GM12878 (cell line): ENCODE measurements around the gene MYOM1. TPM values are rescaled to one million over a fixed set of nuclear protein-coding genes. Genes with fewer than 3 reads are reported as not detected.

Source experiments
- ATAC-seq: fragments of 200-7000 bp; cut with Tn5 transposase; 3 replicates; pipeline ENCODE4 v1.9.1; 2020; ENCODE audit warnings: mild to moderate bottlenecking, moderate library complexity
- BruUV-seq: library from RNA; stranded (reverse); fragments of 400-500 nt; replicated peaks from 2 replicates; lab custom pipeline; 2021; lab: Mats Ljungman, UMichigan
- CTCF ChIA-PET: fragments of 300-600 bp; sonication (Branson Sonifier 250); formaldehyde crosslinking; extraction: SDS; loops from one replicate; lab custom pipeline; 2021; ENCODE audit warnings: inconsistent platforms; lab: Yijun Ruan, JAX
- POLR2A ChIA-PET: fragments of 350-600 bp; formaldehyde crosslinking; extraction: SDS; loops from one replicate; lab custom pipeline; 2021; ENCODE audit warnings: inconsistent platforms; lab: Charles Lee
- RAD21 ChIA-PET: fragments of 300-600 bp; sonication (Branson Sonifier 250); formaldehyde crosslinking; loops from one replicate; lab custom pipeline; 2023; ENCODE audit warnings: antibody characterized with exemption; ENCODE audit not compliant: unreplicated experiment; lab: Charles Lee
- SMC1A ChIA-PET: fragments of 300-600 bp; sonication (Branson Sonifier 250); formaldehyde crosslinking; loops from one replicate; lab custom pipeline; 2023; ENCODE audit not compliant: unreplicated experiment, uncharacterized antibody; lab: Charles Lee
- DNase-seq: peaks from one replicate; pipeline ENCODE4 v3.0.0-alpha.2; 2011; ENCODE audit warnings: low read depth, low spot score
- FAIRE-seq: peaks from 3 replicates; lab custom pipeline; 2011; peaks lifted over from hg19 to GRCh38; lab: Jason Lieb, UNC
- H2AFZ ChIP-seq: 2 replicates; pipeline ENCODE4 v1.6.0; 2011; ENCODE audit warnings: low read depth, low read length, control low read depth; ENCODE audit not compliant: control insufficient read depth
- H3K27ac ChIP-seq: 2 replicates; pipeline ENCODE4 v1.5.1; 2011; ENCODE audit warnings: control low read depth; ENCODE audit not compliant: control insufficient read depth, insufficient read depth
- H3K27me3 ChIP-seq, 2 experiments: replicated peaks in 1 of 2; 2 replicates each; pipeline versions ENCODE4 v1.6.0 to v1.6.1; 2011; ENCODE audit warnings: low read length in 1 of 2; ENCODE audit not compliant: control insufficient read depth in 2 of 2, insufficient read depth in 2 of 2
- H3K36me3 ChIP-seq, 2 experiments: 2 replicates each; pipeline ENCODE4 v1.5.1; 2011; ENCODE audit warnings: low read length in 1 of 2; ENCODE audit not compliant: control insufficient read depth in 2 of 2, insufficient read depth in 2 of 2
- H3K4me1 ChIP-seq: 2 replicates; pipeline ENCODE4 v1.6.1; 2011; ENCODE audit warnings: mild to moderate bottlenecking, low read length, moderate library complexity, mixed read lengths; ENCODE audit not compliant: control insufficient read depth, insufficient read depth
- H3K4me2 ChIP-seq: 2 replicates; pipeline ENCODE4 v1.6.0; 2011; ENCODE audit warnings: control low read depth; ENCODE audit not compliant: control insufficient read depth, insufficient read depth
- H3K4me3 ChIP-seq: fragments of 200-600 bp; sonication (generic); 2 replicates; pipeline ENCODE4 v1.5.1; 2016
- H3K79me2 ChIP-seq: 2 replicates; pipeline ENCODE4 v1.6.0; 2011; ENCODE audit warnings: low read length; ENCODE audit not compliant: control insufficient read depth, insufficient read depth
- H3K9ac ChIP-seq: 2 replicates; pipeline ENCODE4 v1.8.0; 2011; ENCODE audit warnings: low read length, control low read depth, mixed read lengths; ENCODE audit not compliant: control insufficient read depth, insufficient read depth
- H3K9me3 ChIP-seq: replicated peaks from 3 replicates; pipeline ENCODE4 v1.5.1; 2011; ENCODE audit warnings: mild to moderate bottlenecking, low read length; ENCODE audit not compliant: control insufficient read depth, insufficient read depth
- H4K20me1 ChIP-seq: 2 replicates; pipeline ENCODE4 v1.6.0; 2011; ENCODE audit not compliant: control insufficient read depth, insufficient read depth
- ASH2L ChIP-seq: fragments of 300-600, 200-600 bp; sonication (generic); IDR thresholded peaks from 2 replicates; pipeline ENCODE4 v1.6.1; 2017; ENCODE audit warnings: low read depth, mild to moderate bottlenecking, borderline replicate concordance
- CBX3 ChIP-seq: fragments of 200-600 bp; sonication (generic); IDR thresholded peaks from 2 replicates; pipeline ENCODE4 v1.6.1; 2016; ENCODE audit warnings: low read depth, borderline replicate concordance
- HSF1 ChIP-seq: fragments of 150-350 bp; IDR thresholded peaks from 2 replicates; pipeline ENCODE4 v1.6.1; 2014; ENCODE audit warnings: mild to moderate bottlenecking, low read depth, low read length
- IRF5 ChIP-seq: fragments of 450-650 bp; IDR thresholded peaks from 2 replicates; pipeline ENCODE4 v1.6.1; 2017; ENCODE audit warnings: borderline replicate concordance
- PKNOX1 ChIP-seq: fragments of 450-650 bp; IDR thresholded peaks from 2 replicates; pipeline ENCODE4 v1.6.1; 2016; ENCODE audit warnings: mild to moderate bottlenecking
- ZBTB4 ChIP-seq: fragments of 450-650 bp; formaldehyde crosslinking; IDR thresholded peaks from 2 replicates; pipeline ENCODE4 v1.4.0; 2022; ENCODE audit warnings: mild to moderate bottlenecking, moderate library complexity
- WGBS: methylation state at CpG from one replicate; pipeline ENCODE4 v1.1.6; 2016; ENCODE audit warnings: low lambda C conversion rate; ENCODE audit not compliant: insufficient replicate concordance, insufficient coverage; ENCODE audit errors: missing lambda C conversion rate; 5-methylcytosine and 5-hydroxymethylcytosine counted together
- in situ Hi-C: fragments of 300-500 bp; cut with MboI; formaldehyde crosslinking; loops from 9 replicates; pipeline ENCODE4 v1.14.3; 2018; ENCODE audit warnings: mixed read lengths
- intact Hi-C: fragments of 100-400 bp; cut with micrococcal nuclease; formaldehyde crosslinking; loops from one replicate; pipeline ENCODE4 v1.14.2; 2022; ENCODE audit not compliant: unreplicated experiment
- polyA plus RNA-seq, 11 experiments: library from polyadenylated mRNA; depleted of rRNA in 4 of 11; unstranded in 6 of 11; stranded (reverse) in 5 of 11; fragments of >200 nt; fragmentation: Nextera tagmentation in 4 of 11; fragmentation: Illumina TruSeq in 1 of 11; extraction: Ambion mirVana in 4 of 11; extraction: Trizol in 1 of 11; gene quantifications; 1 replicate in 1 of 11; 2 replicates in 10 of 11; pipeline versions ENCODE4 v1.2.1 to v1.2.3, GENCODE V29; 2011 to 2016; ENCODE audit warnings: inconsistent platforms in 2 of 11, missing spikeins in 2 of 11, low read depth in 1 of 11
- total RNA-seq, 4 experiments: library from RNA; depleted of rRNA in 3 of 4; stranded (reverse); fragments of >200 nt in 3 of 4; fragmentation: Illumina TruSeq in 1 of 4; extraction: Trizol in 1 of 4; gene quantifications; 2 replicates each; pipeline versions ENCODE4 v1.2.1 to v1.2.3, GENCODE V29; 2013 to 2021

Gene MYOM1
- total and polyA plus RNA-seq, 10 of the 15 experiments (the other 5 are each of a cell fraction or from before 2014, with no cell fraction given): 0.06 to 1.0 (median 0.57) TPM

GRCh38 chr18:3040881-3041280 is 178.9 kb downstream of the MYOM1 start (continued):
- TF ChIP-seq IRF5: no peak
- TF ChIP-seq, all 136 proteins: peak for 0

GRCh38 chr18:3040173-3040572 is 179.6 kb downstream of the MYOM1 start:
- in situ Hi-C loops: no loop called here
- H3K9ac ChIP-seq: no peak overlapping the region
- H4K20me1 ChIP-seq: no peaks in the 10 kb centered on the region
- no peaks in the 10 kb centered on the region for H3K9me3 ChIP-seq
- H3K4me3 ChIP-seq: no peak overlapping the region
- WGBS: 73% methylated on average over 2 of the region's 2 CpGs
- ChIA-PET SMC1A (interaction anchor here (0.7 kb wide), 1 partner anchor 20 kb away, joined by 3 read pairs; no protein-coding TSS in a partner anchor), CTCF (interaction anchor here (1.7 kb wide), 1 partner anchor 22 kb away, joined by 4 read pairs; no protein-coding TSS in a partner anchor), POLR2A (no interaction called here), RAD21 (no interaction called here)
- intact Hi-C loops: no loop called here
- peaks cover 14% of the 10 kb centered on the region for H3K4me1 ChIP-seq
- no peaks in the 10 kb centered on the region for H3K79me2 ChIP-seq
- FAIRE-seq (no peak), ATAC-seq (no peak), DNase-seq (no peak)
- no peak overlapping the region for H3K4me2 ChIP-seq
- no peak overlapping the region for H2AFZ ChIP-seq
- no peak overlapping the region for H3K27ac ChIP-seq
- no TSS peak for BruUV-seq
- H3K27me3 ChIP-seq: no peaks in the 10 kb centered on the region
- TF ChIP-seq PKNOX1 (no peak), HSF1 (no peak), ASH2L (no peak), CBX3 (no peak), ZBTB4 (CRISPR knock-in tag) (no peak)
- TF ChIP-seq, all 136 proteins: peak for 0
- no peaks in the 10 kb centered on the region for H3K36me3 ChIP-seq
